Retinal pigment epithelial cell (primary cell): ENCODE data around the gene GALNT2.

Source experiments
- DNase-seq: peaks from one replicate; pipeline ENCODE4 v3.0.0-alpha.2; 2010; ENCODE audit warnings: low read depth
- H3K4me3 ChIP-seq: 2 replicates; pipeline ENCODE4 v1.5.1; 2011; ENCODE audit warnings: mild to moderate bottlenecking, low read length, control low read depth, moderate library complexity
- CTCF ChIP-seq: conservative IDR thresholded peaks from 2 replicates; pipeline ENCODE4 v1.5.1; 2011; ENCODE audit warnings: low read depth, low read length, control low read depth, inconsistent platforms

GALNT2 gene

GRCh38 chr1:230206207-230206606 is 139.2 kb downstream of the GALNT2 start:
- DNase-seq, result no peak
- no peak for TF ChIP-seq CTCF
- H3K4me3 ChIP-seq, result no peak overlapping the region

GRCh38 chr1:230206976-230207375 is 139.9 kb downstream of the GALNT2 start:
- H3K4me3 ChIP-seq, result no peak overlapping the region
- no peak for TF ChIP-seq CTCF
- no peak for DNase-seq

- TF ChIP-seq CTCF, result no peak
- DNase-seq, result no peak
- H3K4me3 ChIP-seq, result no peak overlapping the region
Observed at GRCh38 chr1:230207598-230207997, 140.6 kb downstream of the GALNT2 start.

GRCh38 chr1:230208619-230209261 is 141.7 kb downstream of the GALNT2 start:
- H3K4me3 ChIP-seq, result no peak overlapping the region
- DNase-seq, result no peak

GRCh38 chr1:230210326-230210980 is 143.4 kb downstream of the GALNT2 start:
- peak; percentile 23 for DNase-seq
- no peak overlapping the region for H3K4me3 ChIP-seq
- no peak for TF ChIP-seq CTCF

More at GRCh38 chr1:230208619-230209261, 141.7 kb downstream of the GALNT2 start:
- TF ChIP-seq CTCF, result no peak

- no peak overlapping the region for H3K4me3 ChIP-seq
- no peak for TF ChIP-seq CTCF
- no peak for DNase-seq
Observed at GRCh38 chr1:230210981-230211336, 143.9 kb downstream of the GALNT2 start.
